PC-9 (cell line): ENCODE results near the gene ELOVL5. TPM values are rescaled to one million over a fixed set of nuclear protein-coding genes. Genes with fewer than 3 reads are reported as not detected.

Experiments used
- BruUV-seq: library from RNA; stranded (reverse); fragments of 400-500 nt; replicated peaks from 2 replicates; lab custom pipeline; 2021; lab: Mats Ljungman, UMichigan
- CTCF ChIA-PET: fragments of 300-600 bp; sonication (Branson Sonifier 250); formaldehyde crosslinking; loops from one replicate; lab custom pipeline; 2022; ENCODE audit warnings: antibody characterized with exemption; lab: Charles Lee
- POLR2A ChIA-PET: fragments of 300-600 bp; sonication (Branson Sonifier 250); formaldehyde crosslinking; loops from one replicate; lab custom pipeline; 2022; ENCODE audit warnings: antibody characterized with exemption; ENCODE audit not compliant: unreplicated experiment; lab: Charles Lee
- DNase-seq, 2 experiments: peaks; one replicate each; pipeline versions ENCODE4 v3.0.0 to v3.0.0-alpha.2; 2015 to 2022; ENCODE audit warnings: mixed read lengths in 1 of 2
- H2AFZ ChIP-seq: fragments of 200-600 bp; sonication (generic); 2 replicates; pipeline ENCODE4 v1.8.1; 2017; ENCODE audit warnings: antibody characterized with exemption
- H3F3A ChIP-seq: fragments of 200-600 bp; sonication (generic); 2 replicates; pipeline ENCODE4 v1.8.1; 2017; ENCODE audit warnings: antibody characterized with exemption, mild to moderate bottlenecking, low read depth; ENCODE audit not compliant: insufficient read depth
- H3K27ac ChIP-seq: fragments of 200-600 bp; sonication (generic); 2 replicates; pipeline ENCODE4 v1.6.1; 2016; ENCODE audit warnings: mixed run types
- H3K27me3 ChIP-seq: fragments of 200-600 bp; sonication (generic); 2 replicates; pipeline ENCODE4 v1.6.1; 2016; ENCODE audit warnings: low read depth, mixed run types; ENCODE audit not compliant: insufficient read depth
- H3K36me3 ChIP-seq: fragments of 200-600 bp; sonication (generic); 2 replicates; pipeline ENCODE4 v1.6.1; 2016; ENCODE audit warnings: low read depth, mixed run types
- H3K4me1 ChIP-seq: fragments of 200-600 bp; sonication (generic); replicated peaks from 2 replicates; pipeline ENCODE4 v1.6.1; 2016; ENCODE audit warnings: mixed run types; ENCODE audit not compliant: insufficient read depth
- H3K4me2 ChIP-seq: fragments of 200-600 bp; sonication (generic); 2 replicates; pipeline ENCODE4 v1.6.1; 2017; ENCODE audit warnings: mixed run types
- H3K4me3 ChIP-seq: fragments of 200-600 bp; sonication (generic); 2 replicates; pipeline ENCODE4 v1.6.1; 2016; ENCODE audit warnings: mixed run types
- H3K79me2 ChIP-seq: fragments of 200-600 bp; sonication (generic); 2 replicates; pipeline ENCODE4 v1.6.1; 2017; ENCODE audit warnings: low read depth, mixed run types
- H3K9me2 ChIP-seq: fragments of 200-600 bp; sonication (generic); 2 replicates; pipeline ENCODE4 v1.8.1; 2017; ENCODE audit warnings: mild to moderate bottlenecking; ENCODE audit not compliant: insufficient read depth
- H3K9me3 ChIP-seq: fragments of 200-600 bp; sonication (generic); 2 replicates; pipeline ENCODE4 v1.8.1; 2016; ENCODE audit warnings: low read depth; ENCODE audit not compliant: insufficient read depth
- H4K20me1 ChIP-seq: fragments of 200-600 bp; sonication (generic); 2 replicates; pipeline ENCODE4 v1.8.1; 2017; ENCODE audit not compliant: insufficient read depth
- EZH2 ChIP-seq: fragments of 200-600 bp; sonication (generic); IDR thresholded peaks from 2 replicates; pipeline ENCODE4 v1.8.0; 2017; ENCODE audit warnings: antibody characterized with exemption, low read depth
- intact Hi-C: fragments of 100-400 bp; cut with micrococcal nuclease; formaldehyde crosslinking; loops from one replicate; pipeline ENCODE4 v1.10.0; 2022; ENCODE audit not compliant: unreplicated experiment
- total RNA-seq: library from RNA; stranded (reverse); gene quantifications from 2 replicates; pipeline ENCODE4 v1.2.3, GENCODE V29; 2021
- TF ChIP-seq, protein P1 (sequence below): fragments of 200-600 bp; sonication (generic); conservative IDR thresholded peaks from 2 replicates; pipeline ENCODE4 v1.6.1; 2017; ENCODE audit warnings: mixed run types, antibody characterized with exemption, mild to moderate bottlenecking, moderate library complexity

The ELOVL5 gene
- total RNA-seq, 1 experiment from 2014 or later: 108 TPM

- no peaks in the 10 kb centered on the region for H3K27me3 ChIP-seq
- H3K4me1 ChIP-seq: no peaks in the 10 kb centered on the region
- H3K36me3 ChIP-seq: no peaks in the 10 kb centered on the region
- TF ChIP-seq, protein P1, sequence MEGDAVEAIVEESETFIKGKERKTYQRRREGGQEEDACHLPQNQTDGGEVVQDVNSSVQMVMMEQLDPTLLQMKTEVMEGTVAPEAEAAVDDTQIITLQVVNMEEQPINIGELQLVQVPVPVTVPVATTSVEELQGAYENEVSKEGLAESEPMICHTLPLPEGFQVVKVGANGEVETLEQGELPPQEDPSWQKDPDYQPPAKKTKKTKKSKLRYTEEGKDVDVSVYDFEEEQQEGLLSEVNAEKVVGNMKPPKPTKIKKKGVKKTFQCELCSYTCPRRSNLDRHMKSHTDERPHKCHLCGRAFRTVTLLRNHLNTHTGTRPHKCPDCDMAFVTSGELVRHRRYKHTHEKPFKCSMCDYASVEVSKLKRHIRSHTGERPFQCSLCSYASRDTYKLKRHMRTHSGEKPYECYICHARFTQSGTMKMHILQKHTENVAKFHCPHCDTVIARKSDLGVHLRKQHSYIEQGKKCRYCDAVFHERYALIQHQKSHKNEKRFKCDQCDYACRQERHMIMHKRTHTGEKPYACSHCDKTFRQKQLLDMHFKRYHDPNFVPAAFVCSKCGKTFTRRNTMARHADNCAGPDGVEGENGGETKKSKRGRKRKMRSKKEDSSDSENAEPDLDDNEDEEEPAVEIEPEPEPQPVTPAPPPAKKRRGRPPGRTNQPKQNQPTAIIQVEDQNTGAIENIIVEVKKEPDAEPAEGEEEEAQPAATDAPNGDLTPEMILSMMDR: no peak
- no peak for TF ChIP-seq EZH2
- POLR2A ChIA-PET: no interaction called here
- H3K4me3 ChIP-seq: no peak overlapping the region
- H3K4me2 ChIP-seq: no peak overlapping the region
- BruUV-seq: no TSS peak
- H3F3A ChIP-seq: no peaks in the 10 kb centered on the region
- no peaks in the 10 kb centered on the region for H3K9me2 ChIP-seq
- H4K20me1 ChIP-seq: peaks cover 7% of the 10 kb centered on the region
- intact Hi-C loops: no loop called here
- no peak overlapping the region for H3K27ac ChIP-seq
- H2AFZ ChIP-seq: no peak overlapping the region
- CTCF ChIA-PET: no interaction called here
- DNase-seq: no peak
- peaks cover 96% of the 10 kb centered on the region for H3K79me2 ChIP-seq
- no peaks in the 10 kb centered on the region for H3K9me3 ChIP-seq
Measured at GRCh38 chr6:53340536-53340935, 8.2 kb downstream of the ELOVL5 start.

DNA sequence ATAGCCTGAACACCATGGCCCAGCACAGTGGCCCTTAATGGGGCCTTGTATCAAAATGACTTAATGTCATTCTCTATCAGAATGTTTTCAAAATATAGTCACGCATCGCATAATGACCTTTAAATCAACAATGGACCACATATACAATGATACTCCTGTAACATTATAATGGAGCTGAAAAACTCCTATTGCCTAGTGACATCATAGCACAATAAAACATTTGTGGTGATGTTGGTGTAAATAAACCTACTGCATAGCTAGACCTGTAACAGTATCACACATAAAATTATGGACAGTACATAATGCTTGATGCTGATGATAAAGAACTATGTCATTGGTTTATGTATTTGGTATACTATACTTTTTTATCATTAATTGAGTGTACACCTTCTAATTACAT, 9.3 kb downstream of the ELOVL5 start:
- H3K4me1 ChIP-seq: no peaks in the 10 kb centered on the region

DNA sequence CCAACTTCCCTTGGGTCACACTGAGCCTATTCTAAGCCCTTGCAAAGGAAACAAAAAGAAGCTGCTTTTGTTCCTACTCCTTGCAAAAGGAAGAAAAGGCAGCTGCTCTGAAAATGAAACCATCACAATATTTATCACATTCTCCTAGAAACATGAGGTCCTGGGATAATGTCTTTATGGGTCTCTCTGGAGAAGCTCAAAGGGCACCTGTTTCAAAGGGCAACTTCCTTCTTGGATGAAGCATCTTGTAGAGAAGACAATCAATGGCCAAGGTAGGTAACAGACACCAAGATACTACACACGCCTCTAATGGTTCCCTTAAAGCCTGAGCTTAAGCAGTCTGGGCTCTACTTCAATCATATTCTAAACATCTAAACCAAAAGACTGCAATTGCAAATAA, 10.4 kb downstream of the ELOVL5 start:
- Histone ChIP-seq H4K20me1 (no peaks in the 10 kb centered on the region; the same call in 1 of the 2 replicates), H3K9me3 (no peaks in the 10 kb centered on the region), H3F3A (no peaks in the 10 kb centered on the region), H3K4me3 (no peak overlapping the region), H3K9me2 (no peaks in the 10 kb centered on the region), H3K4me2 (no peak overlapping the region), H3K27me3 (no peaks in the 10 kb centered on the region), H3K4me1 (no peaks in the 10 kb centered on the region), H2AFZ (no peak overlapping the region), H3K27ac (no peak overlapping the region), H3K36me3 (no peaks in the 10 kb centered on the region), H3K79me2 (peaks cover 95% of the 10 kb centered on the region)
- no peak for TF ChIP-seq EZH2
- TF ChIP-seq, protein P1: no peak
- ChIA-PET CTCF (no interaction called here), POLR2A (no interaction called here)
- no TSS peak for BruUV-seq
- DNase-seq: no peak
- intact Hi-C loops: no loop called here

More for the DNA sequence above, 9.3 kb downstream of the ELOVL5 start:
- DNase-seq: no peak
- Histone ChIP-seq H3K4me3 (no peak overlapping the region), H3K79me2 (peaks cover 96% of the 10 kb centered on the region), H2AFZ (no peak overlapping the region), H3K27ac (no peak overlapping the region), H3F3A (no peaks in the 10 kb centered on the region), H3K9me3 (no peaks in the 10 kb centered on the region), H3K27me3 (no peaks in the 10 kb centered on the region), H3K9me2 (no peaks in the 10 kb centered on the region), H3K4me2 (no peak overlapping the region), H4K20me1 (peaks cover 3% of the 10 kb centered on the region; the same call in 1 of the 2 replicates), H3K36me3 (no peaks in the 10 kb centered on the region)
- TF ChIP-seq EZH2: no peak
- TF ChIP-seq, protein P1: no peak
- POLR2A ChIA-PET: no interaction called here
- intact Hi-C loops: no loop called here
- CTCF ChIA-PET: no interaction called here
- no TSS peak for BruUV-seq
